Effector memory CD8-positive, alpha-beta T cell (primary cell): ENCODE results near the gene HIRIP3.

ENCODE experiments used
- ATAC-seq: fragments of 150-1000 bp; cut with Tn5 transposase; replicated peaks from 2 replicates; pipeline ENCODE4 v1.10.0; 2021; ENCODE audit warnings: mild to moderate bottlenecking, moderate library complexity
- DNase-seq, 3 experiments: peaks; one replicate each; pipeline ENCODE4 v3.0.0; 2021
- H3K27ac Mint-ChIP-seq, 2 donors: one replicate each; pipeline ENCODE4 v1.8.0; 2022; ENCODE audit warnings: mild to moderate bottlenecking in 2 of 2, mixed read lengths in 2 of 2, moderate library complexity in 2 of 2
- H3K27me3 Mint-ChIP-seq, 2 donors: one replicate each; pipeline ENCODE4 v1.8.0; 2022; ENCODE audit warnings: mixed read lengths in 2 of 2
- H3K36me3 Mint-ChIP-seq: one replicate; pipeline ENCODE4 v1.8.0; 2022; ENCODE audit warnings: mild to moderate bottlenecking, moderate library complexity, mixed read lengths; ENCODE audit not compliant: insufficient read depth
- H3K4me1 Mint-ChIP-seq, 2 donors: one replicate each; pipeline ENCODE4 v1.8.0; 2022; ENCODE audit warnings: low read depth in 2 of 2, mixed read lengths in 2 of 2
- H3K4me3 Mint-ChIP-seq, 2 donors: one replicate each; pipeline ENCODE4 v1.8.0; 2022; ENCODE audit warnings: mild to moderate bottlenecking in 2 of 2, mixed read lengths in 2 of 2, moderate library complexity in 2 of 2
- H3K9me3 Mint-ChIP-seq, 2 donors: one replicate each; pipeline ENCODE4 v1.8.0; 2022; ENCODE audit warnings: mixed read lengths in 2 of 2

HIRIP3 gene

GRCh38 chr16:29977063-29977825 is 18.2 kb downstream of the HIRIP3 start:
- DNase-seq (no peak), ATAC-seq (no peak)
- H3K4me3 Mint-ChIP-seq = no peak overlapping the region
- H3K27ac Mint-ChIP-seq = peak overlapping the region; percentile 25 to 97
- H3K27me3 Mint-ChIP-seq = no peaks in the 10 kb centered on the region
- H3K9me3 Mint-ChIP-seq = no peaks in the 10 kb centered on the region
- peaks cover 33 to 41% of the 10 kb centered on the region in 2 donors for H3K4me1 Mint-ChIP-seq
- peaks cover 43% of the 10 kb centered on the region for H3K36me3 Mint-ChIP-seq

GRCh38 chr16:29975811-29976511 is 19.5 kb downstream of the HIRIP3 start:
- H3K9me3 Mint-ChIP-seq = no peaks in the 10 kb centered on the region
- peaks cover 33% of the 10 kb centered on the region for H3K36me3 Mint-ChIP-seq

DNA sequence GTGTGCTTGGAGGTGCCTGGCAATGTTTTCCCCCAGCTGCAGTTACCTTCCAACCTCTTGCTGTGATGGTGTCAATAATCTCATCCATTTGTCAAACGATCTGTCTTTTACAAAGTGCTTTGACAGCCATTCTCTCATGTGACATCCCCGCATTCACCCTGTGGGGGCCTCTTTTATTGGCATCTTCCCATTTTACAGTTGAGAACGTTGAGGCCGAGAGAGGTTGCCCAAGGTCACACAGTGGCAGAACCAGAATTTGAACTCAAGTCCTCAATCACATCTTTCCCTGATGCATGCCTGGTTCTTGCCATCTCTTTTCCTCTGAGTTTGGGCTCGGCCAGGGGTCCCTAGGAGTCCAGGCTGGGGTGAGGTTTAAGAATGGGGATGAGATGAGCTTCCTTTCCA is 20.3 kb downstream of the HIRIP3 start:
- H3K4me3 Mint-ChIP-seq = peak overlapping the region; percentile 97 to 98
- DNase-seq = no peak
- no peaks in the 10 kb centered on the region for H3K9me3 Mint-ChIP-seq
- H3K27ac Mint-ChIP-seq = peak overlapping the region; percentile 97
- H3K27me3 Mint-ChIP-seq = no peaks in the 10 kb centered on the region
- peaks cover 30% of the 10 kb centered on the region for H3K36me3 Mint-ChIP-seq
- ATAC-seq = no peak
- H3K4me1 Mint-ChIP-seq = peaks cover 31 to 41% of the 10 kb centered on the region in 2 donors

More at GRCh38 chr16:29975811-29976511, 19.5 kb downstream of the HIRIP3 start:
- H3K4me3 Mint-ChIP-seq = peak overlapping the region; percentile 97 to 98
- H3K27me3 Mint-ChIP-seq = no peaks in the 10 kb centered on the region
- peak overlapping the region; percentile 97 for H3K27ac Mint-ChIP-seq
- no peak for ATAC-seq
- no peak for DNase-seq
- peaks cover 33 to 41% of the 10 kb centered on the region in 2 donors for H3K4me1 Mint-ChIP-seq

DNA sequence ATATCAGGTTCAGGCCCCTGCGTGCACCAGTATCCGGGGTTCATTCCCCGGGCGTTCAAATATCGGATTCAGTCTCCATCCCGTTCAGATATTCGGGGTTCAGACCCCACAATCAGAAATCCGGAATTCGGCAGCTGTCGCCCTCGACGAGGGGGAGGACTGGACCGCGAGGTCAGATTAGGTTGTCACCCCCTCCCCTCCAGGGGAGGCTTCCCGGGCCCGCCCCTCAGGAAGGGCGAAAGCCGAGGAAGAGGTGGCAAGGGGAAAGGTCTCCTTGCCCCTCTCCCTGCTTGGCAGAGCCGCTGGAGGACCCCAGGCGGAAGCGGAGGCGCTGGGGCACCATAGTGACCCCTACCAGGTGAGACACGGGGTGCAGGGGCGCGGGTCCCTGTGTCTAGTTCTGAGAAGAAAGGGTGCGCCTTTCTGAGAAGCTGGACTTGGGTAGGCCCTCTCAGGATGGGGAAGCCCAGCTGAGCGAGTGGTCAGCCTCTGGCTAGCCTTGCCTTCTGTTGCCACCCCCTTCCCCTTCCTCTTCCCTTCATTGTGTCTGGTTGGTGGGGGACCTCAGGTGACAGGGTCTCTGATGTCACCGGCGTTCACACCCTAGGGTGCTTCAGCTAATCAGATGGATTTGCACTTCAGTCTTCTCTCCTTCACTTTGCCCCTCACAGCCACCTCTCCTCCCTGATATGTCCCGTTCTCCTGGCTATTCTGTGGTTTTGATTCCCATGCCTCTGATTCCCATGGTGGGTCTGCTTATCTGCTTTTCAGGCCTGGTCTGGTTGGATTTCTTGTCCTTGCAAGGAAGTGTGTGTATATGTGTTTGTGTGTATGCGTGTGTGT is 20.9 kb downstream of the HIRIP3 start:
- H3K36me3 Mint-ChIP-seq = peaks cover 26% of the 10 kb centered on the region
- no peaks in the 10 kb centered on the region for H3K9me3 Mint-ChIP-seq
- ATAC-seq = peak; percentile 10
- peak overlapping the region; percentile 97 to 98 for H3K4me3 Mint-ChIP-seq
- H3K4me1 Mint-ChIP-seq = peaks cover 31 to 41% of the 10 kb centered on the region in 2 donors
- H3K27me3 Mint-ChIP-seq = no peaks in the 10 kb centered on the region
- H3K27ac Mint-ChIP-seq = peak overlapping the region; percentile 97
- no peak for DNase-seq

GRCh38 chr16:29973384-29974246 is 21.8 kb downstream of the HIRIP3 start, which contains the start of gene TAOK2:
TAOK2 (plus strand) TSS chr16:29973868; CDS start chr16:29977773, 3,905 bp downstream.
- DNase-seq = peak; percentile 86 to 92 (median 91)
- H3K4me3 Mint-ChIP-seq = peak within 1 kb of the TSS; percentile 97 to 98
- H3K27ac Mint-ChIP-seq = peak within 1 kb of the TSS; percentile 97
- peaks cover 29% of the 10 kb centered on the region for H3K36me3 Mint-ChIP-seq
- H3K4me1 Mint-ChIP-seq = peaks cover 31 to 41% of the 10 kb centered on the region in 2 donors
- no peaks in the 10 kb centered on the region for H3K9me3 Mint-ChIP-seq
- ATAC-seq = peak; percentile 96
- no peaks in the 10 kb centered on the region for H3K27me3 Mint-ChIP-seq

DNA sequence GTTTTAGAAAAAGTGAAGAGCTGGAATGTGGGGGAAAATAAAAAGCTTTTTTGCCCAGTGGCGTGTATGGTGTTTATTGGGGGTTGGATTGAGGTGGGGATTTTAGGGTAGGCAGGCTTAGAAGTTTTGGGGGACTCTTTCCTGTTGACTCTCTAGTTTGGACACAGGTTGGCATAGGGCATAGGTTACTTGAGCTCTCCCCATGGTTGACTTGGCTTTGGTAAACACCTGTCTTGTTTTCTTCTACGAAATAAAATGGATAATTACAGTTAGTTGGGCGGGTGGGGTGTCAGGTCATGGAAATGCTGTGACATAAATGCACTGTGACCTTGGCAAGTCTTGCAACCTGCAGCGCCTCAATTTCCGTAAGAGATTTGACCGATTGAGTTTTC is 22.4 kb downstream of the HIRIP3 start:
- H3K36me3 Mint-ChIP-seq = peaks cover 30% of the 10 kb centered on the region

GRCh38 chr16:29972500-29972899 is 22.9 kb downstream of the HIRIP3 start:
- Mint-ChIP-seq H3K9me3 (no peaks in the 10 kb centered on the region), H3K4me3 (peak overlapping the region; percentile 97 to 98), H3K27me3 (no peaks in the 10 kb centered on the region), H3K4me1 (peaks cover 31 to 38% of the 10 kb centered on the region in 2 donors), H3K36me3 (peaks cover 30% of the 10 kb centered on the region), H3K27ac (peak overlapping the region; percentile 97)
- ATAC-seq = no peak
- DNase-seq = no peak

More for the DNA sequence above, 22.4 kb downstream of the HIRIP3 start:
- peaks cover 31 to 38% of the 10 kb centered on the region in 2 donors for H3K4me1 Mint-ChIP-seq
- H3K4me3 Mint-ChIP-seq = peak overlapping the region; percentile 97 to 98
- ATAC-seq (no peak), DNase-seq (no peak)
- no peaks in the 10 kb centered on the region for H3K9me3 Mint-ChIP-seq
- no peaks in the 10 kb centered on the region for H3K27me3 Mint-ChIP-seq
- H3K27ac Mint-ChIP-seq = peak overlapping the region; percentile 97

DNA sequence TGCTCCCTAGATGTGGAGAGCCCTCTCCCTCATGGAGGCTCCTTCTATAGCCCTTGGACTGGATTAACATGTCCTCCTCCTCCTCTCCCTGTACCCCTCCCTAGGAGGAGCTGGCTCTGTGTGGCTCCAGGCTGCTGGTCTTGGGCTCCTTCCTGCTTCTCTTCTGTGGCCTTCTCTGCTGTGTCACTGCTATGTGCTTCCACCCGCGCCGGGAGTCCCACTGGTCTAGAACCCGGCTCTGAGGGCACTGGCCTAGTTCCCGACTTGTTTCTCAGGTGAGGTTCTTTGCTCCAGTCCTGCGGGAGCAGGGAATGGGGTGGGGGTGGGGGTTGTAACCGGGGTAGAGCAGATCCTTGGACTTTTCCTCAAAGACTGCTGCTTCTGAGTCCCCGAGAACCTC is 24.1 kb downstream of the HIRIP3 start:
- H3K36me3 Mint-ChIP-seq = peaks cover 30% of the 10 kb centered on the region
- H3K27me3 Mint-ChIP-seq = no peaks in the 10 kb centered on the region
- H3K9me3 Mint-ChIP-seq = no peaks in the 10 kb centered on the region
- H3K4me1 Mint-ChIP-seq = peaks cover 26 to 29% of the 10 kb centered on the region in 2 donors
- no peak for DNase-seq
- peak overlapping the region in 1 of 2 donors; percentile 53 for H3K27ac Mint-ChIP-seq
- H3K4me3 Mint-ChIP-seq = no peak overlapping the region
- ATAC-seq = no peak

GRCh38 chr16:29968205-29968604 is 27.2 kb downstream of the HIRIP3 start:
- Mint-ChIP-seq H3K4me1 (peaks cover 5 to 11% of the 10 kb centered on the region in 2 donors), H3K9me3 (no peaks in the 10 kb centered on the region), H3K27me3 (no peaks in the 10 kb centered on the region), H3K36me3 (peaks cover 16% of the 10 kb centered on the region), H3K27ac (no peak overlapping the region), H3K4me3 (no peak overlapping the region)
- ATAC-seq (no peak), DNase-seq (no peak)

- Mint-ChIP-seq H3K4me1 (peaks cover 13 to 21% of the 10 kb centered on the region in 2 donors), H3K9me3 (no peaks in the 10 kb centered on the region), H3K36me3 (peaks cover 9% of the 10 kb centered on the region), H3K4me3 (peak overlapping the region; percentile 88 to 89), H3K27me3 (no peaks in the 10 kb centered on the region), H3K27ac (peak overlapping the region; percentile 91 to 97)
- DNase-seq (no peak), ATAC-seq (no peak)
Measured at GRCh38 chr16:29963021-29963743, 32.2 kb downstream of the HIRIP3 start.

GRCh38 chr16:29962344-29962994 is 32.9 kb downstream of the HIRIP3 start:
- Mint-ChIP-seq H3K4me1 (peaks cover 13 to 21% of the 10 kb centered on the region in 2 donors), H3K36me3 (peaks cover 9% of the 10 kb centered on the region), H3K9me3 (no peaks in the 10 kb centered on the region), H3K27ac (peak overlapping the region; percentile 91 to 97), H3K27me3 (no peaks in the 10 kb centered on the region), H3K4me3 (peak overlapping the region; percentile 88 to 89)
- DNase-seq (no peak), ATAC-seq (no peak)
